ENCODE results near the gene IGF1.

- TF ChIP-seq CTCF (IDR thresholded peaks at IDR 0.05) (no peak), POLR2A (IDR thresholded peaks at IDR 0.05) (no peak)
These were observed 40.6 kb downstream of the IGF1 start for GRCh38 chr12:102439426-102440405.
